OCI-LY3 (cell line): ENCODE data around the gene POTED.
"Not testable (repeated sequence)": the region's sequence is repeated elsewhere in the genome, so short reads cannot be mapped to it uniquely, and the experiment has no call there.

Experiments
- H2AFZ ChIP-seq: fragments of 200-600, 300-600 bp; shearing (Covaris generic); 2 replicates; pipeline ENCODE4 v1.6.0; 2014; ENCODE audit warnings: antibody characterized with exemption, low read depth, low read length
- H3K27ac ChIP-seq: fragments of 200-600, 300-600 bp; sonication (generic); 2 replicates; pipeline ENCODE4 v1.5.1; 2014; ENCODE audit warnings: mild to moderate bottlenecking, low read length, moderate library complexity, mixed read lengths
- H3K27me3 ChIP-seq: fragments of 200-600, 300-600 bp; sonication (generic); 2 replicates; pipeline ENCODE4 v1.6.1; 2014; ENCODE audit warnings: low read depth, low read length, mixed read lengths
- H3K36me3 ChIP-seq: fragments of 200-600, 300-600 bp; sonication (generic); replicated peaks from 2 replicates; pipeline ENCODE3; 2014; ENCODE audit warnings: low read depth, low read length, mixed read lengths
- H3K4me1 ChIP-seq: fragments of 300-600, 200-600 bp; sonication (generic); 2 replicates; pipeline ENCODE4 v1.6.1; 2014; ENCODE audit warnings: low read length, mixed read lengths
- H3K4me2 ChIP-seq: fragments of 200-600, 300-600 bp; sonication (generic); 2 replicates; pipeline ENCODE4 v1.6.1; 2014; ENCODE audit warnings: low read length, mixed read lengths
- H3K4me3 ChIP-seq: fragments of 300-600, 200-600 bp; sonication (generic); 2 replicates; pipeline ENCODE4 v1.5.1; 2014; ENCODE audit warnings: antibody characterized with exemption, mild to moderate bottlenecking, low read length, moderate library complexity
- H3K79me2 ChIP-seq: fragments of 300-600, 200-600 bp; shearing (Covaris generic); 2 replicates; pipeline ENCODE4 v1.6.1; 2014; ENCODE audit warnings: mild to moderate bottlenecking, low read length, mixed read lengths
- H3K9ac ChIP-seq: fragments of 300-600, 200-600 bp; shearing (Covaris generic); 2 replicates; pipeline ENCODE4 v1.6.0; 2014; ENCODE audit warnings: mild to moderate bottlenecking, low read length, moderate library complexity
- H3K9me3 ChIP-seq: fragments of 200-600, 300-600 bp; shearing (Covaris generic); 2 replicates; pipeline ENCODE4 v1.6.1; 2014; ENCODE audit warnings: low read length, mixed read lengths; ENCODE audit not compliant: insufficient read depth
- H4K20me1 ChIP-seq: fragments of 200-600, 300-600 bp; sonication (generic); 2 replicates; pipeline ENCODE4 v1.6.1; 2016; ENCODE audit warnings: low read length, mixed read lengths; ENCODE audit not compliant: insufficient read depth

The POTED gene

DNA sequence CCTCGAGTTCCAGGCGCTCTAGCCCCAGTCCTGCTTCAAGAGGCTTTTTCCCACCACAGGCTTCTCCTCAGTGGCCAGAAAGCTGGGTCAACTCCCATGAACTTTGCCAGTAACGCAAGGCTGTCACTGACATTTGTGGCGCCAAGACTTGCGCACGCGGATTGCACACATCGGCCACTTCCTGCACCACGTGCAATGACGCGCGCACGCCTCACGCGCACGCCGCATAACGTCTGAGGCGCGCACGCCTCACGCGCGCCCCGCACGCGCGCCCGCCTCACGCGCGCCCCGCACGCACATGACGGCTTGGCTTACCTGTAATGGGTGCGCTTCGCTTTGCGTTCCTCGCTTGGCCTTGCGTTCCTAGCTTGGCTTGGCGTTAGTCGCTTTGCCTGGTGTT is at the start of gene POTED:
Gene POTED (plus strand): TSS at position 301 of the 400 bp plus-strand sequence. CDS start 452 bp downstream, outside the sequence.
- not testable (repeated sequence) for H3K4me2 ChIP-seq, H3K4me3 ChIP-seq, H3K27me3 ChIP-seq, H3K4me1 ChIP-seq, H3K27ac ChIP-seq, H3K79me2 ChIP-seq, H3K9me3 ChIP-seq, H4K20me1 ChIP-seq, H2AFZ ChIP-seq, H3K36me3 ChIP-seq, H3K9ac ChIP-seq

DNA sequence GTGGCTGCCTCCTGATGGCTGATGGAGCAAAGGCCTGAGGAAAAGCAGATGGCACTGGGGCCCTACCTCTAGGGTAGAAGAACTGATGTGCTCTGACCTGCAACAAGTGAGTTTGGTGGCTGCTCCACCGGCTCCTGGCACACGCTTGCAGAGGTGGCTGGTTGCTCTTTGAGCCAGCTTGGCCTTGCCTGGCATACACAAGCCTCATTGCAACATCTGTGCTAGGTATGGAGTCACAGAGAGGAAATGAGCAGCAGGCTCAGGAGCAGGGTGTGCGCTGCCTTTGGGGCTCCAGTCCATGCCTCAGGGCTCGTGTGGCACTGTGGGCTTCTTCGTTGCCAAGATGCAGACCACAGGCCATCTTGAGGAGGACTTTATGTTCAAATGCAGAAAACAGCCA is 40.5 kb downstream of the POTED start:
- H3K27ac ChIP-seq, H3K36me3 ChIP-seq, H3K79me2 ChIP-seq, H3K9me3 ChIP-seq, H3K4me3 ChIP-seq, H4K20me1 ChIP-seq, H3K9ac ChIP-seq, H3K27me3 ChIP-seq, H2AFZ ChIP-seq, H3K4me1 ChIP-seq, H3K4me2 ChIP-seq: not testable (repeated sequence)

DNA sequence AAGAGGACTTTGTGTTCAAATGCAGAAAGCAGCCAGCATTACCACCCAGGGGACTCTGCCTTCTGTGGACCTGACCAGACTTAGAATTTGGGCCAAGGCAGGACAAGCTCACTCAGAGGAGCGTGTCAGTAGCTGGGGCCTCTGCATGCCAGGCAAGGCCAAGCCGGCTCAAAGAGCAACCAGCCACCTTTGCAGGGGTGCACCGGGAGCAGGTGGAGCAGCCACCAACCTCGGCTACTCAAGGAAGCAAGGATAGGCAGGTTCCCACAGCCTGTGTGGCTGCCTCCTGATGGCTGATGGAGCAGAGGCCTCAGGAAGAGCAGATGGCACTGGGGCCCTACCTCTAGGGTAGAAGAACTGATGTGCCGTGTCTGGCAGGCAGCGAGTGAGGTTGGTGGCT is 42.2 kb downstream of the POTED start:
- not testable (repeated sequence) for H3K4me3 ChIP-seq, H3K9me3 ChIP-seq, H3K79me2 ChIP-seq, H3K9ac ChIP-seq, H3K4me1 ChIP-seq, H3K4me2 ChIP-seq, H3K27me3 ChIP-seq, H4K20me1 ChIP-seq, H3K27ac ChIP-seq, H3K36me3 ChIP-seq, H2AFZ ChIP-seq
